ENCODE results near the gene DDIAS. TPM values are rescaled to one million over a fixed set of nuclear protein-coding genes. Genes with fewer than 3 reads are reported as not detected.

Gene DDIAS
- total RNA-seq, 2 donors from 2014 or later = 14.4 to 24.1 TPM

- 100% methylated on average over 1 of the region's 2 CpGs; no CpG with 5 or more reads in 1 of the 2 experiments for WGBS, 2 experiments (ENCODE audit: insufficient coverage in 1 of 2, insufficient read length in 1 of 2)
- no peaks in the 10 kb centered on the region for H3K4me1 Mint-ChIP-seq
- H3K4me3 ChIP-seq (ENCODE audit: low read length) = no peak overlapping the region
Measured at GRCh38 chr11:82974135-82974534, 72.6 kb downstream of the DDIAS start.

GRCh38 chr11:82974851-82975250, 73.3 kb downstream of the DDIAS start:
- Mint-ChIP-seq H3K27me3 (ENCODE audit: insufficient read depth) (no peaks in the 10 kb centered on the region), H3K36me3 (ENCODE audit: low read depth) (no peaks in the 10 kb centered on the region), H3K27ac (no peak overlapping the region), H3K4me3 (no peak overlapping the region), H3K9me3 (peaks cover 4% of the 10 kb centered on the region), H3K4me1 (no peaks in the 10 kb centered on the region)
- 100% methylated on average over 1 of the region's 2 CpGs; no CpG with 5 or more reads in 1 of the 2 experiments for WGBS, 2 experiments (ENCODE audit: insufficient coverage in 1 of 2, insufficient read length in 1 of 2)
- Histone ChIP-seq H3K4me1 (ENCODE audit: control insufficient read depth, insufficient read depth, low read length) (no peaks in the 10 kb centered on the region), H3K36me3 (ENCODE audit: control insufficient read depth, insufficient read depth, low read length) (no peaks in the 10 kb centered on the region), H3K27ac (ENCODE audit: low read depth, low read length) (no peak overlapping the region), H3K27me3 (ENCODE audit: control insufficient read depth, insufficient read depth, low read length, poor library complexity, severe bottlenecking) (no peaks in the 10 kb centered on the region), H3K9ac (ENCODE audit: extremely low read depth, low read length, poor library complexity, severe bottlenecking) (no peak overlapping the region), H3K9me3 (ENCODE audit: control insufficient read depth, low read length) (no peaks in the 10 kb centered on the region), H3K4me3 (ENCODE audit: low read length) (no peak overlapping the region)
- TF ChIP-seq CTCF (conservative IDR thresholded peaks at IDR 0.05) = no peak
- DNase-seq = no peak

More at GRCh38 chr11:82974135-82974534, 72.6 kb downstream of the DDIAS start:
- H3K9me3 Mint-ChIP-seq = peaks cover 4% of the 10 kb centered on the region
- H3K9me3 ChIP-seq (ENCODE audit: control insufficient read depth, low read length) = no peaks in the 10 kb centered on the region
- H3K9ac ChIP-seq (ENCODE audit: extremely low read depth, low read length, poor library complexity, severe bottlenecking) = no peak overlapping the region
- H3K36me3 Mint-ChIP-seq (ENCODE audit: low read depth) = no peaks in the 10 kb centered on the region
- no peak overlapping the region for H3K4me3 Mint-ChIP-seq
- DNase-seq = no peak
- H3K27me3 Mint-ChIP-seq (ENCODE audit: insufficient read depth) = no peaks in the 10 kb centered on the region
- no peaks in the 10 kb centered on the region for H3K36me3 ChIP-seq (ENCODE audit: control insufficient read depth, insufficient read depth, low read length)
- TF ChIP-seq CTCF (conservative IDR thresholded peaks at IDR 0.05) = no peak
- H3K27ac Mint-ChIP-seq = no peak overlapping the region
- no peaks in the 10 kb centered on the region for H3K27me3 ChIP-seq (ENCODE audit: control insufficient read depth, insufficient read depth, low read length, poor library complexity, severe bottlenecking)
- H3K27ac ChIP-seq (ENCODE audit: low read depth, low read length) = no peak overlapping the region
- no peaks in the 10 kb centered on the region for H3K4me1 ChIP-seq (ENCODE audit: control insufficient read depth, insufficient read depth, low read length)

- H3K4me3 Mint-ChIP-seq = no peak overlapping the region
- H3K27ac Mint-ChIP-seq = no peak overlapping the region
- Histone ChIP-seq H3K4me3 (ENCODE audit: low read length) (no peak overlapping the region), H3K4me1 (ENCODE audit: control insufficient read depth, insufficient read depth, low read length) (no peaks in the 10 kb centered on the region), H3K36me3 (ENCODE audit: control insufficient read depth, insufficient read depth, low read length) (no peaks in the 10 kb centered on the region), H3K27ac (ENCODE audit: low read depth, low read length) (no peak overlapping the region), H3K27me3 (ENCODE audit: control insufficient read depth, insufficient read depth, low read length, poor library complexity, severe bottlenecking) (no peaks in the 10 kb centered on the region), H3K9ac (ENCODE audit: extremely low read depth, low read length, poor library complexity, severe bottlenecking) (no peak overlapping the region), H3K9me3 (ENCODE audit: control insufficient read depth, low read length) (no peaks in the 10 kb centered on the region)
- no peak for TF ChIP-seq CTCF (conservative IDR thresholded peaks at IDR 0.05)
- H3K9me3 Mint-ChIP-seq = peaks cover 4% of the 10 kb centered on the region
- H3K27me3 Mint-ChIP-seq (ENCODE audit: insufficient read depth) = no peaks in the 10 kb centered on the region
- H3K36me3 Mint-ChIP-seq (ENCODE audit: low read depth) = no peaks in the 10 kb centered on the region
- no peak for DNase-seq
- no peaks in the 10 kb centered on the region for H3K4me1 Mint-ChIP-seq
Measured at GRCh38 chr11:82975882-82976281, 74.3 kb downstream of the DDIAS start.
